GM19395 (cell line): ENCODE measurements around the gene RTN4IP1.
A peak's percentile ranks its signal among the peaks of the same experiment; 100 is the strongest.

Experiments
- ATAC-seq: cut with Tn5 transposase; IDR thresholded peaks from one replicate; pipeline ENCODE4 v1.9.1; 2021; ENCODE audit warnings: mild to moderate bottlenecking, moderate library complexity; ENCODE audit not compliant: unreplicated experiment

The RTN4IP1 gene

GRCh38 chr6:106629103-106629858 lies at the start of gene RTN4IP1, which contains the start of gene QRSL1:
Gene RTN4IP1 (minus strand): TSS chr6:106629498. CDS start chr6:106629021, 477 bp downstream.
Gene QRSL1 (plus strand): TSS chr6:106629578. CDS start chr6:106629682, 104 bp downstream.
- ATAC-seq: peak; percentile 77

- ATAC-seq: no peak
Observed at GRCh38 chr6:106677282-106677681, 48.0 kb upstream of the RTN4IP1 start.

GRCh38 chr6:106674541-106675229 lies 45.4 kb upstream of the RTN4IP1 start:
- no peak for ATAC-seq

GRCh38 chr6:106671651-106672050 lies 42.4 kb upstream of the RTN4IP1 start:
- ATAC-seq: no peak

GRCh38 chr6:106670236-106670635 lies 40.9 kb upstream of the RTN4IP1 start:
- ATAC-seq: no peak

GRCh38 chr6:106667022-106667402 lies 37.7 kb upstream of the RTN4IP1 start:
- peak; percentile 37 for ATAC-seq

GRCh38 chr6:106666282-106667021 lies 37.2 kb upstream of the RTN4IP1 start:
- ATAC-seq: peak; percentile 99

- ATAC-seq: no peak
Observed at GRCh38 chr6:106662458-106662857, 33.2 kb upstream of the RTN4IP1 start.

- ATAC-seq: no peak
Observed at GRCh38 chr6:106659859-106660258, 30.6 kb upstream of the RTN4IP1 start.

GRCh38 chr6:106658469-106658868 lies 29.2 kb upstream of the RTN4IP1 start:
- ATAC-seq: no peak

GRCh38 chr6:106648651-106649308 lies 19.5 kb upstream of the RTN4IP1 start:
- peak; percentile 97 for ATAC-seq

- no peak for ATAC-seq
Observed at GRCh38 chr6:106643061-106643460, 13.8 kb upstream of the RTN4IP1 start.

- no peak for ATAC-seq
Observed at GRCh38 chr6:106642476-106642875, 13.2 kb upstream of the RTN4IP1 start.

- no peak for ATAC-seq
Observed at GRCh38 chr6:106639812-106640211, 10.5 kb upstream of the RTN4IP1 start.

- ATAC-seq: peak; percentile 79
Observed at GRCh38 chr6:106637717-106638341, 8.5 kb upstream of the RTN4IP1 start.

GRCh38 chr6:106637051-106637716 lies 7.9 kb upstream of the RTN4IP1 start:
- peak; percentile 26 for ATAC-seq

GRCh38 chr6:106634565-106634964 lies 5.3 kb upstream of the RTN4IP1 start:
- no peak for ATAC-seq

GRCh38 chr6:106631346-106631745 lies 2.0 kb upstream of the RTN4IP1 start:
- ATAC-seq: no peak

GRCh38 chr6:106630366-106630765 lies 1.1 kb upstream of the RTN4IP1 start:
- ATAC-seq: no peak

- ATAC-seq: no peak
Observed at GRCh38 chr6:106629859-106630163, 513 bp upstream of the RTN4IP1 start.
